AG04450 (cell line): ENCODE results near the gene WDCP. TPM values are rescaled to one million over a fixed set of nuclear protein-coding genes. Genes with fewer than 3 reads are reported as not detected.

Experiments used
- CTCF ChIA-PET: fragments of 300-600, 350-600 bp; formaldehyde crosslinking; extraction: SDS; loops from one replicate; lab custom pipeline; 2022; ENCODE audit warnings: antibody characterized with exemption, inconsistent platforms; lab: Charles Lee
- POLR2A ChIA-PET: fragments of 350-600 bp; formaldehyde crosslinking; extraction: SDS; loops from one replicate; lab custom pipeline; 2021; ENCODE audit warnings: antibody characterized with exemption, inconsistent platforms; lab: Yijun Ruan, JAX
- DNase-seq: peaks from one replicate; pipeline ENCODE4 v3.0.0-alpha.2; 2011; ENCODE audit warnings: low read depth, low spot score
- H3K27ac ChIP-seq: one replicate; pipeline ENCODE4 v1.5.1; 2012; ENCODE audit warnings: low read depth, low read length, control low read depth
- H3K27me3 ChIP-seq: one replicate; pipeline ENCODE4 v1.6.0; 2012; ENCODE audit warnings: low read length; ENCODE audit not compliant: control insufficient read depth, insufficient read depth
- H3K4me3 ChIP-seq: 2 replicates; pipeline ENCODE4 v1.5.1; 2011; ENCODE audit warnings: mild to moderate bottlenecking, low read depth, low read length, control low read depth
- H3K9me3 ChIP-seq: 2 replicates; pipeline ENCODE4 v1.5.1; 2012; ENCODE audit warnings: low read length; ENCODE audit not compliant: control insufficient read depth, insufficient read depth
- polyA plus RNA-seq: library from polyadenylated mRNA; depleted of rRNA; stranded (reverse); fragments of >200 nt; gene quantifications from 2 replicates; pipeline ENCODE4 v1.2.3, GENCODE V29; 2011
- TF ChIP-seq, protein P1 (sequence below): IDR thresholded peaks from 2 replicates; pipeline ENCODE4 v1.5.1; 2011; ENCODE audit warnings: low read depth, low read length, control low read depth, inconsistent platforms

Gene WDCP
- polyA plus RNA-seq, 1 experiment: 16.1 TPM

- no peak overlapping the region for H3K4me3 ChIP-seq
- POLR2A ChIA-PET: interaction anchor here (0.5 kb wide), 1 partner anchor 26 kb away, joined by 3 read pairs; no protein-coding TSS in a partner anchor
- DNase-seq: no peak
- no peaks in the 10 kb centered on the region for H3K27me3 ChIP-seq
- CTCF ChIA-PET: no interaction called here
- H3K9me3 ChIP-seq: no peaks in the 10 kb centered on the region; the same call in 1 of the 2 replicates
- TF ChIP-seq, protein P1, sequence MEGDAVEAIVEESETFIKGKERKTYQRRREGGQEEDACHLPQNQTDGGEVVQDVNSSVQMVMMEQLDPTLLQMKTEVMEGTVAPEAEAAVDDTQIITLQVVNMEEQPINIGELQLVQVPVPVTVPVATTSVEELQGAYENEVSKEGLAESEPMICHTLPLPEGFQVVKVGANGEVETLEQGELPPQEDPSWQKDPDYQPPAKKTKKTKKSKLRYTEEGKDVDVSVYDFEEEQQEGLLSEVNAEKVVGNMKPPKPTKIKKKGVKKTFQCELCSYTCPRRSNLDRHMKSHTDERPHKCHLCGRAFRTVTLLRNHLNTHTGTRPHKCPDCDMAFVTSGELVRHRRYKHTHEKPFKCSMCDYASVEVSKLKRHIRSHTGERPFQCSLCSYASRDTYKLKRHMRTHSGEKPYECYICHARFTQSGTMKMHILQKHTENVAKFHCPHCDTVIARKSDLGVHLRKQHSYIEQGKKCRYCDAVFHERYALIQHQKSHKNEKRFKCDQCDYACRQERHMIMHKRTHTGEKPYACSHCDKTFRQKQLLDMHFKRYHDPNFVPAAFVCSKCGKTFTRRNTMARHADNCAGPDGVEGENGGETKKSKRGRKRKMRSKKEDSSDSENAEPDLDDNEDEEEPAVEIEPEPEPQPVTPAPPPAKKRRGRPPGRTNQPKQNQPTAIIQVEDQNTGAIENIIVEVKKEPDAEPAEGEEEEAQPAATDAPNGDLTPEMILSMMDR: no peak
- no peak overlapping the region for H3K27ac ChIP-seq
Observed at GRCh38 chr2:24020244-24020643, 26.9 kb downstream of the WDCP start.

- POLR2A ChIA-PET: interaction anchor here (0.5 kb wide), 1 partner anchor 26 kb away, joined by 3 read pairs; no protein-coding TSS in a partner anchor
- Histone ChIP-seq H3K4me3 (no peak overlapping the region), H3K27ac (no peak overlapping the region), H3K27me3 (no peaks in the 10 kb centered on the region), H3K9me3 (no peaks in the 10 kb centered on the region; the same call in 1 of the 2 replicates)
- no peak for DNase-seq
- TF ChIP-seq, protein P1: no peak
- CTCF ChIA-PET: no interaction called here
Observed at GRCh38 chr2:24019729-24020128, 27.5 kb downstream of the WDCP start.

DNA sequence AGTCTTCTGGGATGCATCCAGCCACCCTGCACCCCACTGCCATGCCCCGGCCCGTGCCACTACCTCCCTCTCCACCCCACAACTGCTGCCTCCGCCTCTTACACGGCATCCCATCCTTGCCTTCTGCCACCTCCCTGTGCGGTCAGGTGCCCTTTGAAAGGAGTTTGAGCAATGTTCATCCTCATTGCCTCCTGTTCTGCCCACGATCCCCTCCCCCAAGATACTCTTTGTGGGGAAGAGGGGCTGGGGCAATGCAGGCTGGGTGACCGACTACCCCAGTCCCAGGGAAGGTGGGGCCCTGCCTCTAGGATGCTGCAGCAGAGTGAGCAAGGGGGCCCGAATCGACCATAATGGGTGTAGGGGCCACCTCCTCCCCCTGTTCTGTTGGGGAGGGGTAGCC, 28.9 kb downstream of the WDCP start:
- Histone ChIP-seq H3K9me3 (no peaks in the 10 kb centered on the region; the same call in 1 of the 2 replicates), H3K27me3 (no peaks in the 10 kb centered on the region), H3K27ac (no peak overlapping the region), H3K4me3 (no peak overlapping the region)
- ChIA-PET POLR2A (no interaction called here), CTCF (no interaction called here)
- no peak for DNase-seq
- TF ChIP-seq, protein P1: no peak

DNA sequence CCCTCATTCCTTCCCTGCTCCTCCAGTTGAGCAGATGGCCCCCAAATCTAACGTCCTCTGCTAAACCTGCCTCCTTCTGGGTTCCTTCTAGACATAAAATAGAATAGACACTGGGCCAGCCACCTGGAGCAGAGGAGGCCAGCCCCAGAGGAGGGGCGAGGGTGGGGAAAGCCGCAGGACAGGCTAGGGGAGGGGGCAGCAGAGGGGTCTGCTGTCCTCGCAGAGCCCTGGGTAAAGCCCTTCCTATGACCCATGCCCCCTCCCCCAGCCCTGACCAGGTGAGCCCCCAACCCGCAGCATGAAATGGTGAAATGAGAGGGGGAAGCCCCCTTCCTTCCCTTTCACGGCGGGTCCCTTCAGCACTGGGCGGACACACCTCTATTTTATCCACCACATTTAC, 29.5 kb downstream of the WDCP start:
- POLR2A ChIA-PET: no interaction called here
- no peaks in the 10 kb centered on the region; the same call in 1 of the 2 replicates for H3K9me3 ChIP-seq

More for the DNA sequence above, 29.5 kb downstream of the WDCP start:
- H3K4me3 ChIP-seq: no peak overlapping the region
- TF ChIP-seq, protein P1: no peak
- no peak overlapping the region for H3K27ac ChIP-seq
- no peaks in the 10 kb centered on the region for H3K27me3 ChIP-seq
- DNase-seq: no peak
- CTCF ChIA-PET: no interaction called here
